D721Med (cell line): ENCODE results near the gene GMDS.

Experiments used
- DNase-seq: peaks from one replicate; pipeline ENCODE4 v3.0.0; 2011; ENCODE audit warnings: low spot score; ENCODE audit not compliant: insufficient read length
- FAIRE-seq: peaks from 2 replicates; lab custom pipeline; 2011; peaks lifted over from hg19 to GRCh38; lab: Jason Lieb, UNC
- CTCF ChIP-seq: IDR thresholded peaks from 2 replicates; pipeline ENCODE4 v1.5.1; 2012; ENCODE audit warnings: mild to moderate bottlenecking, control low read depth; ENCODE audit not compliant: insufficient read depth; ENCODE audit errors: missing control alignments

GMDS gene

GRCh38 chr6:2187826-2188225 lies 57.6 kb downstream of the GMDS start:
- FAIRE-seq (no peak), DNase-seq (no peak)
- no peak for TF ChIP-seq CTCF

DNA sequence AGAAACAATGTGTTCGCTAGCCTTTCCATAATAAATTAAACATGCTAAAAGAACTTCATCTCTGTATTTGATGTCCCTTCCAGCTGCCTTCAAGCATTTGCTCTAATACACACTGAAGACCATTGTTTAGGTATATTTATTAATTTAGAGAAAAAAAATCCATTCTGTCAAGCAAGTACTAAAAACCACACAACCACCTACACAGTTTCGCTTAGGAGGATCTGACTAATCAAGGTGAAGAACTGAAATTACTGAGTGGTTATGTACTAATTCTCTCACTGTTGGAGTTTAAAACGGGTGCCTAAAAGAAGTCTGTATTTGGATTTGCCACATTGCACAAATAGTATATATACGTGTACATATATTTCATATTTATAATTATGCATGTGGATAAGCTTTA lies 58.9 kb downstream of the GMDS start:
- DNase-seq, result no peak
- no peak for TF ChIP-seq CTCF
- no peak for FAIRE-seq

- DNase-seq (no peak), FAIRE-seq (no peak)
- TF ChIP-seq CTCF, result no peak
These were observed 59.9 kb downstream of the GMDS start for GRCh38 chr6:2185466-2185865.

DNA sequence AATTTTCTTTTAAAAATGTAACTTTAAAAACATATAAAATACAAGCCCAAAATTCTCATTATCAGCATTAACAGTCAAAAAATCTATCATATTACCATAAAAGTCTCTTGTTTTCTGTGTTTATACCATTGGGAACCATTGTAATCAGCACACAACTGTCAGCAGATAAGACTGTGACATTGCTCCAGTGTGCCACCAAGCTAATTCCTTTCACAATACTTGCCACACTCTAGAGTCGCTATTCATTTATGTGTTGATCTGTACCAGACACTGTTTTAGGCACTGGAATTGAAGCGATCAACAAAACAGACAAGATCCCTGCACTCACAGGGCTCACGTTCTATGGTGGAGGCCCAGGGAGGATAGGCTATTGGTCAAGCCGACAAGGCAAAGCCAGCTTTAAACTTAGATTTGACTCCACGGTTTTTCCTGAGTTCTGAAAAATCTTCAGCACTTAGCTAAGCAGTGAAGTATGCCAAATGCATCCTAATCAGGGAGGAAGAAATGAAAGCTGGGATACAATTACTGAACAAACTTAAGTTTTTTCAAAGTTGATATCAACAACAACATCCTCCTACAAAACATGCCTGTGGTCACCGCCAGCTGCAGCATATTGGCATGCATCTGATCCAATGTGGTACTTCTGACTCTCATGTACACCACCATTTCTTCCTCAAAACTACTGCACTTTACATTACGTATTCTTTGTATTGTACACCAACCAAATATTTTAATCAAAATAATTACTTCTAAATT lies 60.5 kb downstream of the GMDS start:
- TF ChIP-seq CTCF, result no peak
- FAIRE-seq (no peak), DNase-seq (no peak)

DNA sequence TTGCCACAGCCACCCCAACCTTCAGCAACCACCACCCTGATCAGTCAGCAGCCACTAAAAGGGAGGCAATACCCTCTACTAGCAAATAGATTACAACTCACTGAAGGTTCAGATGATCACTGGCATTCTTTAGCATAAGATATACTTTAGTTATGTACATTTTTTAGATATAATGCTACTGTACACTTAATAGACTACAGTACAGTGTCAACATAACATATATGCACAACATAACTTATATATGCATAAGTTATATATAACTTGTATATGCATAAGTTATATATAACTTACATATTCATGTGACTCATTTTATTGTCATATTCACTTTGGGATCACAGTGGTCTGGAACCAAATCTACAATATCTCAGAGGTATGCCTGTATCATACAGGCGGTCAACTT lies 61.7 kb downstream of the GMDS start:
- no peak for FAIRE-seq
- TF ChIP-seq CTCF, result no peak
- DNase-seq, result no peak

DNA sequence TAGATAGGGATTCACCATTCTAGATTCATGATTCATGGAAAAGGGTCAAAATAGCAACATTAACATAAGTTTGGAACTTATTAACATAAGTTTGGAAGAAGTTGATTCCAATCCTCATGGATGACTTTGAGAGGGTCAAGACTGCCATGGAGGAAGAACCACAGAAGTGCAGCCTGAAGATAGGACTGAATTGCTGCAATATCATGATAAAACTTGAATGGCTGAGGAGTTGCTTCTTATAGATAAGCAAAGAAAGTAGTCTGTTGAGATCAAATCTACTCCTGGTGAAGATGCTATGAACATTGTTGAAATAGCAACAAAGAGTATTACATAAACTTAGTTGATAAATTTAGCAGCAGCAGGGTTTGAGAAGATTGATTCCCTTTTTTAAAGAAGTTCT lies 62.2 kb downstream of the GMDS start:
- no peak for DNase-seq
- FAIRE-seq, result no peak
- TF ChIP-seq CTCF, result no peak

- FAIRE-seq (no peak), DNase-seq (no peak)
- TF ChIP-seq CTCF, result no peak
These were observed 63.2 kb downstream of the GMDS start for GRCh38 chr6:2182251-2182650.
